ENCODE measurements around the gene TMEM132C.

DNA sequence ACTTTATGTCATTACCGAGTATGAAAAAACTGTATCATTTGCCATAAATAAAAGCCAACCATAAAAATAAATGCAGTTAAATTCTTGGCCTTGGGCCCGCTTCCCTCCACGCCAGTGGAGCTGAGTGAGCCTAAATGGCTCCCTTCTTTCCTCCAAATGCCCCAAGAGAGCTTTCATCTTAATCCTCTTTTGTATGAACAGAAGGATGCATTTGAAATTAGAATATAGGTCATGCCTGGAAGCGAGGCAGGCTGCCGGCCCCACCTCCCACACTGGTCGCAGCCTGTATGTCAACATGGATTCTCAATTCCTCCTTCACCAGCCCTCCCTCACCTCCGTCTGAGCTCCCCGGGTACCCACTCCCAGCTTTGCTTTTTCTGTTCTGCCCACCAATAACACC is 311.1 kb downstream of the TMEM132C start:
- TF ChIP-seq, protein P1, sequence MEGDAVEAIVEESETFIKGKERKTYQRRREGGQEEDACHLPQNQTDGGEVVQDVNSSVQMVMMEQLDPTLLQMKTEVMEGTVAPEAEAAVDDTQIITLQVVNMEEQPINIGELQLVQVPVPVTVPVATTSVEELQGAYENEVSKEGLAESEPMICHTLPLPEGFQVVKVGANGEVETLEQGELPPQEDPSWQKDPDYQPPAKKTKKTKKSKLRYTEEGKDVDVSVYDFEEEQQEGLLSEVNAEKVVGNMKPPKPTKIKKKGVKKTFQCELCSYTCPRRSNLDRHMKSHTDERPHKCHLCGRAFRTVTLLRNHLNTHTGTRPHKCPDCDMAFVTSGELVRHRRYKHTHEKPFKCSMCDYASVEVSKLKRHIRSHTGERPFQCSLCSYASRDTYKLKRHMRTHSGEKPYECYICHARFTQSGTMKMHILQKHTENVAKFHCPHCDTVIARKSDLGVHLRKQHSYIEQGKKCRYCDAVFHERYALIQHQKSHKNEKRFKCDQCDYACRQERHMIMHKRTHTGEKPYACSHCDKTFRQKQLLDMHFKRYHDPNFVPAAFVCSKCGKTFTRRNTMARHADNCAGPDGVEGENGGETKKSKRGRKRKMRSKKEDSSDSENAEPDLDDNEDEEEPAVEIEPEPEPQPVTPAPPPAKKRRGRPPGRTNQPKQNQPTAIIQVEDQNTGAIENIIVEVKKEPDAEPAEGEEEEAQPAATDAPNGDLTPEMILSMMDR (IDR thresholded peaks at IDR 0.05): no peak
- TF ChIP-seq POLR2A (IDR thresholded peaks at IDR 0.05): no peak
- TF ChIP-seq POLR2AphosphoS5 (IDR thresholded peaks at IDR 0.05): no peak
- TF ChIP-seq EP300 (IDR thresholded peaks at IDR 0.05): no peak
